HG03135 (cell line): ENCODE data around the gene SLC35F6.
A peak's percentile ranks its signal among the peaks of the same experiment; 100 is the strongest.
"Not testable (repeated sequence)": the region's sequence is repeated elsewhere in the genome, so short reads cannot be mapped to it uniquely, and the experiment has no call there.

Experiments
- ATAC-seq: cut with Tn5 transposase; IDR thresholded peaks from one replicate; pipeline ENCODE4 v1.9.1; 2021; ENCODE audit warnings: mild to moderate bottlenecking, moderate library complexity; ENCODE audit not compliant: unreplicated experiment

SLC35F6 gene

GRCh38 chr2:26780203-26780760, 16.2 kb downstream of the SLC35F6 start:
- no peak for ATAC-seq

GRCh38 chr2:26782876-26783704, 19.0 kb downstream of the SLC35F6 start:
- no peak for ATAC-seq

- ATAC-seq = no peak
Observed at GRCh38 chr2:26784570-26785234, 20.6 kb downstream of the SLC35F6 start.

- ATAC-seq = peak; percentile 99
Observed at GRCh38 chr2:26785431-26786206, 21.5 kb downstream of the SLC35F6 start, which contains the start of gene CENPA. Gene CENPA, plus strand, starts transcription at chr2:26786056. Its CDS starts 141 bp downstream, at chr2:26786197.

- ATAC-seq = peak; percentile 11
Observed at GRCh38 chr2:26786207-26787028, 22.3 kb downstream of the SLC35F6 start.

GRCh38 chr2:26792720-26793119, 28.6 kb downstream of the SLC35F6 start:
- no peak for ATAC-seq

- no peak for ATAC-seq
Observed at GRCh38 chr2:26793518-26793917, 29.4 kb downstream of the SLC35F6 start.

GRCh38 chr2:26795135-26795534, 31.1 kb downstream of the SLC35F6 start:
- not testable (repeated sequence) for ATAC-seq

GRCh38 chr2:26801328-26801727, 37.2 kb downstream of the SLC35F6 start:
- no peak for ATAC-seq

- no peak for ATAC-seq
Observed at GRCh38 chr2:26801796-26802195, 37.7 kb downstream of the SLC35F6 start.

- ATAC-seq = no peak
Observed at GRCh38 chr2:26805241-26805676, 41.2 kb downstream of the SLC35F6 start.

- no peak for ATAC-seq
Observed at GRCh38 chr2:26807788-26808460, 43.8 kb downstream of the SLC35F6 start.

GRCh38 chr2:26809211-26809610, 45.1 kb downstream of the SLC35F6 start:
- ATAC-seq = no peak

GRCh38 chr2:26809876-26810577, 45.9 kb downstream of the SLC35F6 start:
- no peak for ATAC-seq

GRCh38 chr2:26811261-26811660, 47.2 kb downstream of the SLC35F6 start:
- ATAC-seq = no peak

- no peak for ATAC-seq
Observed at GRCh38 chr2:26811791-26812694, 48.0 kb downstream of the SLC35F6 start.

- no peak for ATAC-seq
Observed at GRCh38 chr2:26812731-26813130, 48.6 kb downstream of the SLC35F6 start.
